Ovary (tissue), 9 donors: Measurements from ENCODE around the gene TFDP1. TPM values are rescaled to one million over a fixed set of nuclear protein-coding genes. Genes with fewer than 3 reads are reported as not detected.

ENCODE experiments used
- DNase-seq, 5 donors: peaks; one replicate each; pipeline ENCODE4 v3.0.0-alpha.2; 2019 to 2020
- H3K27ac ChIP-seq, 2 donors: fragments of 200-600 bp; one replicate each; pipeline versions ENCODE4 v1.5.1 to v1.8.0; 2019 to 2022
- H3K27me3 ChIP-seq: fragments of 200-600 bp; one replicate; pipeline ENCODE4 v1.8.0; 2022
- H3K36me3 ChIP-seq: fragments of 200-600 bp; sonication (generic); one replicate; pipeline ENCODE4 v1.5.1; 2019
- H3K4me1 ChIP-seq: one replicate; pipeline ENCODE4 v1.8.1; 2013; ENCODE audit warnings: mild to moderate bottlenecking, moderate library complexity; ENCODE audit not compliant: insufficient read depth
- H3K4me3 ChIP-seq: fragments of 200-600 bp; sonication (generic); one replicate; pipeline ENCODE4 v1.5.1; 2017
- H3K9me3 ChIP-seq, 2 donors: fragments of 200-600 bp in 1 of 2; sonication (generic) in 1 of 2; one replicate each; pipeline versions ENCODE4 v1.5.1 to v1.8.1; 2013 to 2019; ENCODE audit warnings: mild to moderate bottlenecking in 1 of 2, moderate library complexity in 1 of 2
- EP300 ChIP-seq: sonication (generic); formaldehyde crosslinking; IDR thresholded peaks from one replicate; pipeline ENCODE4 v1.6.1; 2017; ENCODE audit warnings: antibody characterized with exemption
- POLR2A ChIP-seq: fragments of 450-650 bp; IDR thresholded peaks from one replicate; pipeline ENCODE4 v1.6.1; 2017; ENCODE audit warnings: antibody characterized with exemption, mild to moderate bottlenecking, moderate library complexity
- WGBS, 3 donors: extraction: QIAGEN DNeasy Blood & Tissue Kit in 1 of 3; methylation state at CpG; one replicate each; pipeline versions ENCODE4 v1.1.5 to v1.1.7; 2013 to 2017; 5-methylcytosine and 5-hydroxymethylcytosine counted together
- intact Hi-C, 4 donors: fragments of 100-400 bp; cut with DNase I; formaldehyde crosslinking; loops; one replicate each; pipeline versions ENCODE4 v1.11.0 to v1.15.1; 2022 to 2023
- polyA plus RNA-seq, 2 donors: library from polyadenylated mRNA; stranded (reverse); fragments of 200-250 nt in 1 of 2; fragments of 350-450 nt in 1 of 2; fragmentation: Illumina TruSeq in 1 of 2; extraction: RNeasy Lipid Tissue Mini Kit (QIAGEN cat#74804) in 1 of 2; gene quantifications; one replicate each; pipeline ENCODE4 v1.2.3, GENCODE V29; 2013 to 2014
- total RNA-seq, 7 donors: library from RNA; depleted of rRNA in 2 of 7; stranded (reverse); fragments of >200 nt in 2 of 7; fragmentation: NEBNext Ultra II Directional in 3 of 7; extraction: Animal tissue kit (Norgen Biotek cat#: 25700) in 3 of 7; gene quantifications; one replicate each; pipeline versions ENCODE4 v1.1.0 to v1.2.4, GENCODE V29; 2016 to 2023
- TF ChIP-seq, protein P1 (sequence below), 3 donors: fragments of 450-650 bp in 2 of 3; fragments of 200-600 bp in 1 of 3; IDR thresholded peaks; one replicate each; pipeline versions ENCODE4 v1.5.1 to v1.8.0; 2016 to 2022; ENCODE audit warnings: antibody characterized with exemption in 3 of 3, mild to moderate bottlenecking in 1 of 3
- donor health status: DM: no; HTN: no; CAD: no; lungs with moderate emphysema.
- donor health status: DM: no; HTN: no; CAD: no.
- donor health status: Bipolar disorder and iron deficiency.
- donor health status: DM: yes; HTN: yes; CAD: no.
- donor health status: DM: no; HTN: no; CAD: no.
- donor health status: DM: yes; HTN: yes; CAD: no.

Gene TFDP1
- total and polyA plus RNA-seq, 9 donors, result 8.8 to 45.6 (median 33.8) TPM

DNA sequence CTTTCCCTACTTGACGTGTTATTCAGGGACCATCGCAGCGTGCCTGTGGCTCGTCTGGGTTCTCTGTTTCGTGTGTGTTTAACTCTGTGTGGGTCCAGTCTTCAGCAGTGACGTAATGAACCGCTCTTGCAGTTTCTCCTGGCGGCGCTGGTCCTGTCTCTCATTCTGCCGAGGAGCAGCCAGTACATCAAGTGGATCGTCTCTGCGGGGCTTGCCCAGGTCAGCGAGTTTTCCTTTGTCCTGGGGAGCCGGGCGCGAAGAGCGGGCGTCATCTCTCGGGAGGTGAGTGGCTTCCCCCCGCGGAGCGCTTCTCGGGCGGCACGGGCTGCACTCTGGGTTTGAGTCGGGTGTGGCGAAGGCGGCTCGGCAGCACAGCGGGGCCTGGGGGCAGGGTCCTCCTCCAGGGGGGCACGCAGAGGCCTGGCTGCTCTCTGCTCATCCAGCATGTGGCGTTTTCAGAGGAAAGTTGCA lies 36.3 kb upstream of the TFDP1 start:
- Histone ChIP-seq H3K36me3 (no peaks in the 10 kb centered on the region), H3K9me3 (no peaks in the 10 kb centered on the region), H3K4me3 (no peak overlapping the region), H3K27ac (no peak overlapping the region), H3K27me3 (no peaks in the 10 kb centered on the region), H3K4me1 (peaks cover 2% of the 10 kb centered on the region)
- peak in 1 of 5 donors; percentile 11 for DNase-seq
- intact Hi-C loops, result no loop called here
- WGBS, 3 donors, result 73 to 93% (median 92%) methylated on average over 32 of the region's 32 CpGs
- TF ChIP-seq, protein P1, sequence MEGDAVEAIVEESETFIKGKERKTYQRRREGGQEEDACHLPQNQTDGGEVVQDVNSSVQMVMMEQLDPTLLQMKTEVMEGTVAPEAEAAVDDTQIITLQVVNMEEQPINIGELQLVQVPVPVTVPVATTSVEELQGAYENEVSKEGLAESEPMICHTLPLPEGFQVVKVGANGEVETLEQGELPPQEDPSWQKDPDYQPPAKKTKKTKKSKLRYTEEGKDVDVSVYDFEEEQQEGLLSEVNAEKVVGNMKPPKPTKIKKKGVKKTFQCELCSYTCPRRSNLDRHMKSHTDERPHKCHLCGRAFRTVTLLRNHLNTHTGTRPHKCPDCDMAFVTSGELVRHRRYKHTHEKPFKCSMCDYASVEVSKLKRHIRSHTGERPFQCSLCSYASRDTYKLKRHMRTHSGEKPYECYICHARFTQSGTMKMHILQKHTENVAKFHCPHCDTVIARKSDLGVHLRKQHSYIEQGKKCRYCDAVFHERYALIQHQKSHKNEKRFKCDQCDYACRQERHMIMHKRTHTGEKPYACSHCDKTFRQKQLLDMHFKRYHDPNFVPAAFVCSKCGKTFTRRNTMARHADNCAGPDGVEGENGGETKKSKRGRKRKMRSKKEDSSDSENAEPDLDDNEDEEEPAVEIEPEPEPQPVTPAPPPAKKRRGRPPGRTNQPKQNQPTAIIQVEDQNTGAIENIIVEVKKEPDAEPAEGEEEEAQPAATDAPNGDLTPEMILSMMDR (IDR thresholded peaks at IDR 0.05), result no peak
- TF ChIP-seq POLR2A (no peak), EP300 (no peak)

DNA sequence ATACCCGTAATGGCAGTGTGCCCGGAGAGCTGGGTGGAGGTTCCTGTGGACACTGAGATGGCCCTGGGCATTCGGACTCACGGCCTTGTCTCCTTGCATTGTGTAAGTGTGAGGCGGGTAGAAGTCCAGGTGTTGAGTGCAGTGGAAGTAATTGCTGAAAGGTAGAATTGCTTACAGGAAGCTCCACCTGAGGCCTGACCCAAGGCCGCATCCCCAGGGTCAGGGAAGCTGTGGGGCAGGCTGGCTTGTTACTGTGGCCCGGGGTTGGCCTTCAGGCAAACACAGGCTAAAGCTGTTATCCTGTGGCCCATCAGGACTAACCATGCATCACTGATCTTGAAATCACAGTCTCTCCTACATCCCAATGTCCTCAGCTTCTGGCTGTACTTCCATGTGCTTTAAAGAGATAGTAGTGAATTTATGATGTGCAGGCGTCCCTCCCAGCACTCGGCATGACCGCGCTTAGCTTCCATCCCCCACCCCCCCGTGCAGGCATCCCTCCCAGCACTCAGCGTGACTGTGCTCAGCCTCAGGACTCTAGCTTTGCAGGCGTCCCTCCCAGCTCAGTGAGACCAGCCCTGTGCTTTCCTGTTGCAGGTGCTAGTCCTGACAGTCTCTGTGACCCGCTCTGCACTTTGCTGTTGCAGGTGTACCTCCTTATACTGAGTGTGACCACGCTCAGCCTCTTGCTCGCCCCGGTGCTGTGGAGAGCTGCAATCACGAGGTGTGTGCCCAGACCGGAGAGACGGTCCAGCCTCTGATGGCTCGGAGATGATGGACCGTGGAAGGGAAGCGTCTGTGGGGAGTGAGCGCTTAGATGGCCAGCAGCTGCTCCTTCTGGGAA lies 35.6 kb upstream of the TFDP1 start:
- H3K27me3 ChIP-seq, result no peaks in the 10 kb centered on the region
- H3K4me1 ChIP-seq, result peaks cover 2% of the 10 kb centered on the region
- H3K27ac ChIP-seq, result no peak overlapping the region
- TF ChIP-seq EP300 (no peak), POLR2A (no peak)
- TF ChIP-seq, protein P1 (IDR thresholded peaks at IDR 0.05), result no peak
- intact Hi-C loops, result no loop called here
- H3K9me3 ChIP-seq, result no peaks in the 10 kb centered on the region
- 60 to 78% (median 69%) methylated on average over 25 of the region's 25 CpGs for WGBS, 3 donors
- no peak for DNase-seq
- H3K36me3 ChIP-seq, result no peaks in the 10 kb centered on the region
- no peak overlapping the region for H3K4me3 ChIP-seq

DNA sequence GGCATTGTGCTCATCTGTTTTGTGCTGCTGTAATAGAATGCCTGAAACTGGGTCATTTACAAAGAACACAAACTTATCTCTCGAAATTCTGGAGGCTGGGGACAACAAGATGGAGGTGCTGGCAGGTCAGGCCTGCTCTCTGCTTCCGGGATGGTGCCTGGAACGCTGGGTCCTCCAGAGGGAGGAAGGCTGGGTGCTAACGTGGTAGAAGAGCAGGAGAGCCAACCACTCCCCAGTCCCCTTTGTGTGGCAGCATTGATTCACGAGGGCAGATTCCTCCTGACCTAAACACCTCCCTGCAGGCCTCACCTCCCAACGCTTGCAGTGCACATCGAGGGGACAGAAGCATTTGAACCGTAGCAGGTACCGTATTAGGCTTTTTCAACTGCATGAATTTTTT lies 34.1 kb upstream of the TFDP1 start:
- no peak for TF ChIP-seq EP300
- no peak for TF ChIP-seq POLR2A
- Histone ChIP-seq H3K4me1 (peaks cover 2% of the 10 kb centered on the region), H3K27ac (no peak overlapping the region), H3K36me3 (no peaks in the 10 kb centered on the region), H3K4me3 (no peak overlapping the region), H3K9me3 (no peaks in the 10 kb centered on the region), H3K27me3 (no peaks in the 10 kb centered on the region)
- intact Hi-C loops, result no loop called here
- no peak for DNase-seq
- 79 to 89% (median 84%) methylated on average over 9 of the region's 9 CpGs for WGBS, 3 donors

DNA sequence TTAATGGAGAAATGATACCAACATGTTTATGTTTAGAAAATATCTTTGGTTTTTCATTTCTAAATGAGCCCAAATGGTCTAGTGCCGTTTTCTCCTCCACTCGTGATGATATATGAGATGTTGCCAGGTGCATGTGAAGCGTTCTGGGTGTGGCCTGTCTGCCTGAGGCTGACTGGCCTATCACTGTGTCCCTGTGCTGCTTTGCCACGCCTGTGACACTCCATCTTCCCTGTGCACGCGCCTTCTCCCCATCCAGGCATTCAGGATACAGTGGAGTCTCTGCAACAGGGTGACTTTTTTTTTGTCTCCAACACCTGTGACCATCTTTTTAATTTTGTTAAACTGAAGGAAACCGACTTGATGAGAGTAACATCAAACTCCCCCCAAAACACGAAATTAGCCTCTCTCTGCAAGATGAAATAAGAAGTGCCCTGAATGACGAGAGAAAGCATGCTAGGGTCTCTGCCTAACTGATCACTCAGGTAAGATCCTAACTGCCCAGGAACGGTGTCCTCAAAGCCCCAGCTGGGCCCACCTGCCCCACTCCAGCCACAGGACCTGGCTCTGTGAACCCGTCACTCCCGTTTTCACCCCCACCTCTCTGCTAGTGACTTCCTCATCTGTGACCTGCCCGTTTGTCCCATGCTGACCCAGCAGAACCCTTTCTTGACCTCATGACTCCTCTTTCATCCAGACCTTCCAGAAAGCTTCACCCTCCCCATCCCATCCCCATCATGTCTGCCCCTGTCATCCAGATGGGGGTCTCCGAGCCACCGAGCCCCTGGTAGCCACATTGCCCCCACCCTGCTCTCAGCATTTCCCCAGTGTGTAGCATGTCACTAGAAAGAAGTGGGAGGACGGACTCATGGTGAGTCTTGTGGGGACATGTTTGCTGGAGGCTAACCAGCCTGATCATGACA lies 33.2 kb upstream of the TFDP1 start:
- H3K27ac ChIP-seq, result no peak overlapping the region
- intact Hi-C loops, result no loop called here
- no peaks in the 10 kb centered on the region for H3K4me1 ChIP-seq
- TF ChIP-seq POLR2A (no peak), EP300 (no peak)
- TF ChIP-seq, protein P1 (IDR thresholded peaks at IDR 0.05), result no peak
- no peaks in the 10 kb centered on the region for H3K36me3 ChIP-seq
- H3K9me3 ChIP-seq, result no peaks in the 10 kb centered on the region
- 78 to 85% (median 79%) methylated on average over 16 of the region's 16 CpGs for WGBS, 3 donors
- no peak overlapping the region for H3K4me3 ChIP-seq
- no peak for DNase-seq
- no peaks in the 10 kb centered on the region for H3K27me3 ChIP-seq
